Effector memory CD8-positive, alpha-beta T cell (primary cell): ENCODE measurements around the gene STX18.

Experiments used
- ATAC-seq: fragments of 150-1000 bp; cut with Tn5 transposase; replicated peaks from 2 replicates; pipeline ENCODE4 v1.10.0; 2021; ENCODE audit warnings: mild to moderate bottlenecking, moderate library complexity
- DNase-seq, 3 experiments: peaks; one replicate each; pipeline ENCODE4 v3.0.0; 2021
- H3K27ac Mint-ChIP-seq, 2 donors: one replicate each; pipeline ENCODE4 v1.8.0; 2022; ENCODE audit warnings: mild to moderate bottlenecking in 2 of 2, mixed read lengths in 2 of 2, moderate library complexity in 2 of 2
- H3K27me3 Mint-ChIP-seq, 2 donors: one replicate each; pipeline ENCODE4 v1.8.0; 2022; ENCODE audit warnings: mixed read lengths in 2 of 2
- H3K36me3 Mint-ChIP-seq: one replicate; pipeline ENCODE4 v1.8.0; 2022; ENCODE audit warnings: mild to moderate bottlenecking, moderate library complexity, mixed read lengths; ENCODE audit not compliant: insufficient read depth
- H3K4me1 Mint-ChIP-seq, 2 donors: one replicate each; pipeline ENCODE4 v1.8.0; 2022; ENCODE audit warnings: low read depth in 2 of 2, mixed read lengths in 2 of 2
- H3K4me3 Mint-ChIP-seq, 2 donors: one replicate each; pipeline ENCODE4 v1.8.0; 2022; ENCODE audit warnings: mild to moderate bottlenecking in 2 of 2, mixed read lengths in 2 of 2, moderate library complexity in 2 of 2
- H3K9me3 Mint-ChIP-seq, 2 donors: one replicate each; pipeline ENCODE4 v1.8.0; 2022; ENCODE audit warnings: mixed read lengths in 2 of 2

STX18 gene

GRCh38 chr4:4541040-4541631 lies 712 bp downstream of the STX18 start:
- Mint-ChIP-seq H3K36me3 (peaks cover 13% of the 10 kb centered on the region), H3K27me3 (no peaks in the 10 kb centered on the region), H3K27ac (peak overlapping the region; percentile 98), H3K4me1 (peaks cover 44 to 60% of the 10 kb centered on the region in 2 donors), H3K9me3 (no peaks in the 10 kb centered on the region), H3K4me3 (peak overlapping the region; percentile 96 to 99)
- DNase-seq: peak; percentile 8 to 16 (median 15)
- peak; percentile 42 for ATAC-seq

DNA sequence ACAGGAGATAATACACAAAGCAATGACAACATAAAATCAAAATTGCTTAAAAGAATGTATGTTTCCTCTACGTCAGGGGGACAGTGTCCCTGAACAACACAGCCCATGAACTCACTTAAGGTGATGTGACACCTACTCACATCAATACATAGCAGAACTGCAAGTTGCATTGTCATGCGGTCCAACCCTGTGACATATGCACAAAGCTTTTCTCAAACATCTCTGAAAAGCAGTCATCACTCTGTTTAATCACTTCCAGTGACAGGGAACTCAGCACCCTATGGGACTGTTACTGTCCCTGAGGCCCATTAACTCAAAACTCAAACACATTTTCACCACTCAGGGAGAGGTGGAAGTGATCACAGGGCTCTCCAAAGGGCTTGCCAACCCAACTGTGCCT lies 2.4 kb downstream of the STX18 start:
- DNase-seq (no peak), ATAC-seq (no peak)
- Mint-ChIP-seq H3K4me1 (peaks cover 51 to 67% of the 10 kb centered on the region in 2 donors), H3K27ac (peak overlapping the region in 1 of 2 donors; percentile 10), H3K27me3 (no peaks in the 10 kb centered on the region), H3K36me3 (peaks cover 13% of the 10 kb centered on the region), H3K9me3 (no peaks in the 10 kb centered on the region), H3K4me3 (peak overlapping the region in 1 of 2 donors; percentile 96)

GRCh38 chr4:4535590-4535989 lies 6.3 kb downstream of the STX18 start:
- no peak overlapping the region for H3K4me3 Mint-ChIP-seq
- H3K4me1 Mint-ChIP-seq: peaks cover 32 to 46% of the 10 kb centered on the region in 2 donors
- H3K9me3 Mint-ChIP-seq: no peaks in the 10 kb centered on the region
- no peaks in the 10 kb centered on the region for H3K27me3 Mint-ChIP-seq
- DNase-seq (no peak), ATAC-seq (no peak)
- no peak overlapping the region for H3K27ac Mint-ChIP-seq
- peaks cover 3% of the 10 kb centered on the region for H3K36me3 Mint-ChIP-seq

GRCh38 chr4:4534515-4535145 lies 7.2 kb downstream of the STX18 start:
- DNase-seq (no peak), ATAC-seq (no peak)
- H3K27me3 Mint-ChIP-seq: no peaks in the 10 kb centered on the region
- H3K27ac Mint-ChIP-seq: no peak overlapping the region
- no peaks in the 10 kb centered on the region for H3K9me3 Mint-ChIP-seq
- peaks cover 24 to 37% of the 10 kb centered on the region in 2 donors for H3K4me1 Mint-ChIP-seq
- peaks cover 3% of the 10 kb centered on the region for H3K36me3 Mint-ChIP-seq
- no peak overlapping the region for H3K4me3 Mint-ChIP-seq

GRCh38 chr4:4533461-4534169 lies 8.2 kb downstream of the STX18 start:
- H3K27ac Mint-ChIP-seq: no peak overlapping the region
- H3K27me3 Mint-ChIP-seq: no peaks in the 10 kb centered on the region
- H3K4me3 Mint-ChIP-seq: no peak overlapping the region
- peaks cover 6% of the 10 kb centered on the region for H3K36me3 Mint-ChIP-seq
- no peak for ATAC-seq
- no peak for DNase-seq
- H3K4me1 Mint-ChIP-seq: peaks cover 20 to 29% of the 10 kb centered on the region in 2 donors
- no peaks in the 10 kb centered on the region for H3K9me3 Mint-ChIP-seq

DNA sequence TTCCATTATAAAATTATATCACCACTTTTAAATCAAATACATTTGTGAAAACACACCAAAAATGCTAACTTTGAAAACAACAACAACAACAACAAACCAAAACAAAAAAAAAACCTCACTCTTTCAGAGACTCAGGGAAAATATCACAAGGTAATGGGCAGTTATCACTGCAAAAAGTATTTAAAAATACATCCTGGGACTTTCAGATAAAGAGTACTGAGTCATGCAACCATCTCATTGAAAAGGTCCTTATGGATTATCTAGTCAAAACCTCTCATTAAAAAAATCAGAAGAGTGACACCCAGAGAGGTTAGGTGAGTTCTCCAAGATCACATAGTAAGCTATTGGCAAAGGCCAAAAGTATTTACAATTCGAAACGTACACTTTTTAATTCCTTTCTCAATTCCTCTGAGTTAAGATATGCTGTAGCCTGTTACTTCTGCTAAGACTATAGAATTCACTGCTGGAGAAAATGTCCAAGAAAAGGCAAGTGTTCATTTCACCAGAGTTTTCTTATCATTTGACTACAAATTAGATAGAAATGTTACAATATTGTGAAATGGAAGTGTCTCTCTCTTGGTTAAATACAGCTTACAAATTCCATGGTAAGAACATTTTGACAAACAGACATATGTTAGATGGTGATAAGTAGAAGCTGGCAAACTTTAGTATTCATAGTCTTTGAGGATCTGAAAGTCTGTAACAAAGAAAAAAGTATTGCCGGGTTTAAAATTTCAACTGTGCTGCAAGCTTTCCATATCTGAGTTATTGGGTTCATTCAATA lies 9.3 kb downstream of the STX18 start:
- H3K27me3 Mint-ChIP-seq: no peaks in the 10 kb centered on the region
- ATAC-seq (no peak), DNase-seq (no peak)
- no peaks in the 10 kb centered on the region for H3K9me3 Mint-ChIP-seq
- peaks cover 20 to 22% of the 10 kb centered on the region in 2 donors for H3K4me1 Mint-ChIP-seq
- no peak overlapping the region for H3K4me3 Mint-ChIP-seq
- H3K36me3 Mint-ChIP-seq: peaks cover 6% of the 10 kb centered on the region
- H3K27ac Mint-ChIP-seq: no peak overlapping the region

DNA sequence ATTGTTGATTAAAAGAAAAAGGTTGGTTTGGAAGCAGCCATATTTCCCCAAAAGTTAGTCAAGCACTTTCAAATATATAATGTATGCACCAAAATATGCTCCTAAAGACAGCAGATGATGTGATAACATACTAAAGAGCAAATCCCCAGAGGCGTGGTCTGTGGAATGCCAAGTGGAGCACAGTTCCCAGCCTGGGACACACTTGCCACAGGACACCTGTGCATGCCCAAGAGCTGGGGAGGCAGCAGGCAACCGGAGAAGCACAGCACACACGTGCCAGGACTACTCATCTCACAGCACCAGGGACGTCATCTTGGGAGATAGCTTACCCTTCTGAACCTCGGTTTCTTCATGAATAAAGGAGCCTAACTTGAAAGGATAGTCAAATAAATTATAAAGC lies 12.5 kb downstream of the STX18 start:
- H3K27me3 Mint-ChIP-seq: no peaks in the 10 kb centered on the region
- H3K27ac Mint-ChIP-seq: no peak overlapping the region
- peaks cover 11 to 24% of the 10 kb centered on the region in 2 donors for H3K4me1 Mint-ChIP-seq
- H3K9me3 Mint-ChIP-seq: no peaks in the 10 kb centered on the region
- H3K36me3 Mint-ChIP-seq: peaks cover 11% of the 10 kb centered on the region
- ATAC-seq: no peak
- no peak overlapping the region for H3K4me3 Mint-ChIP-seq
- no peak for DNase-seq

GRCh38 chr4:4526401-4526800 lies 15.4 kb downstream of the STX18 start:
- no peak for ATAC-seq
- no peak overlapping the region for H3K27ac Mint-ChIP-seq
- no peaks in the 10 kb centered on the region for H3K9me3 Mint-ChIP-seq
- no peak overlapping the region for H3K4me3 Mint-ChIP-seq
- H3K4me1 Mint-ChIP-seq: peaks cover 21 to 32% of the 10 kb centered on the region in 2 donors
- peaks cover 17% of the 10 kb centered on the region for H3K36me3 Mint-ChIP-seq
- no peaks in the 10 kb centered on the region for H3K27me3 Mint-ChIP-seq
- DNase-seq: no peak

- Mint-ChIP-seq H3K4me3 (peak overlapping the region; percentile 33 to 48), H3K27me3 (no peaks in the 10 kb centered on the region), H3K4me1 (peaks cover 25 to 36% of the 10 kb centered on the region in 2 donors), H3K27ac (peak overlapping the region; percentile 86 to 91), H3K36me3 (peaks cover 14% of the 10 kb centered on the region), H3K9me3 (no peaks in the 10 kb centered on the region)
- ATAC-seq: peak; percentile 100
- peak; percentile 46 to 49 (median 49) for DNase-seq
Observed at GRCh38 chr4:4524364-4524763, 17.5 kb downstream of the STX18 start.

GRCh38 chr4:4521731-4522130 lies 20.1 kb downstream of the STX18 start:
- ATAC-seq (no peak), DNase-seq (no peak)
- Mint-ChIP-seq H3K4me1 (peaks cover 30 to 53% of the 10 kb centered on the region in 2 donors), H3K9me3 (no peaks in the 10 kb centered on the region), H3K36me3 (peaks cover 11% of the 10 kb centered on the region), H3K27me3 (no peaks in the 10 kb centered on the region), H3K4me3 (no peak overlapping the region), H3K27ac (no peak overlapping the region)

DNA sequence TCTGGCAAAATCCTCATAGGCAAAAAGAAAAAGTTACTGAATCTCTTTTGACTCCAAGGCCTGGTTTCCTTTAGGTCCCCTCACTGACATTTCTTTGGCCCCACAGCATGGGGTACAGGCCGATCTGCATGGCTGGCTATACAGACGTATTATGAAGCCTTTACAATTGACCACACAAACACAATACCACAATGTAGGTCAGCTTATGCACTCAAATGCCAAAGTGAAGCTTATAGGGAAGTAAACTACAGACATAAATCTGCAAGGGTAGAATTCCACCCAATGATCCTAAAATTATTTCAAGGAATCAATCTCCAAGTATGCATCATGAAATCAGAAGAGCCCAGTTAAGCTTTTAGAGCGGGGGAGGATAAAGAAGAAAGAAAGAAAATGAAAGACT lies 20.7 kb downstream of the STX18 start:
- Mint-ChIP-seq H3K4me3 (no peak overlapping the region), H3K4me1 (peaks cover 30 to 52% of the 10 kb centered on the region in 2 donors), H3K27ac (no peak overlapping the region), H3K27me3 (no peaks in the 10 kb centered on the region), H3K9me3 (no peaks in the 10 kb centered on the region), H3K36me3 (peaks cover 11% of the 10 kb centered on the region)
- no peak for ATAC-seq
- no peak for DNase-seq

DNA sequence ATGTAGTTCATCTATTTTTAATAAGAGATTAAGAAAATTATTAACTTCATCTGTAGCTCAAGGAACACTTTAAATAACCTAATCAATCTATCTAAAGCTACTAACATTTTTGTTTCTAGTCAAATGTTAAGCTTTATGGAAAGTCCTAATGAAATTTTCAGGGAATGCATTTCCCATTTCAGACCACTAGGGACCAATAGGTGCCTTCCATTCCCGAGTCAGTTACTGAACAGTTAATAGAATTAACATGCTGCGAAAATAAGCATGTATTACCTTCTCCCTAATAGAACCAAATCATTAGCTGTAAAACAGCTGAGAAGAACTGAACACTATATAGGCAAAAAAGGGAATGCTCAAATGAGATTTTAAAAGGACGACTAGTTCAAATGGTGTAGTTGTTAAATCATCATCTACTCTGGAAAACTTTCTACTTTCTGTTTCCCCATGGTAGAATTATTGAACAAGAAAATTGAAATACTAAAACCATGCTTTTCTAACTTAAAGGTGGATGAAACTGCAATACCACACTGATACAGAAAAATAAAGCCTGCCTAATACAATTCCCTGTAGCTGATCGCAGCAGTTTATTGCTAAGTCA lies 22.5 kb downstream of the STX18 start:
- ATAC-seq: no peak
- H3K9me3 Mint-ChIP-seq: no peaks in the 10 kb centered on the region
- H3K27ac Mint-ChIP-seq: no peak overlapping the region
- H3K36me3 Mint-ChIP-seq: peaks cover 6% of the 10 kb centered on the region
- H3K4me1 Mint-ChIP-seq: peaks cover 25 to 43% of the 10 kb centered on the region in 2 donors
- no peaks in the 10 kb centered on the region for H3K27me3 Mint-ChIP-seq
- no peak for DNase-seq
- no peak overlapping the region for H3K4me3 Mint-ChIP-seq

GRCh38 chr4:4518747-4519146 lies 23.1 kb downstream of the STX18 start:
- Mint-ChIP-seq H3K4me1 (peaks cover 20 to 39% of the 10 kb centered on the region in 2 donors), H3K9me3 (no peaks in the 10 kb centered on the region), H3K27ac (no peak overlapping the region), H3K36me3 (peaks cover 4% of the 10 kb centered on the region), H3K27me3 (no peaks in the 10 kb centered on the region), H3K4me3 (peak overlapping the region in 1 of 2 donors; percentile 14)
- ATAC-seq: no peak
- DNase-seq: no peak
